ENCODE measurements around the gene ZNF614. TPM values are rescaled to one million over a fixed set of nuclear protein-coding genes. Genes with fewer than 3 reads are reported as not detected.

Gene ZNF614
- total and polyA plus RNA-seq, 9 of the 15 experiments (the other 6 are each of a cell fraction or from before 2014, with no cell fraction given): 4.9 to 16.3 (median 11.4) TPM

GRCh38 chr19:52007806-52008557 lies 20.2 kb downstream of the ZNF614 start, which contains the start of gene ZNF615 (continued):
- TF ChIP-seq NFIX (CRISPR knock-in tag; IDR thresholded peaks at IDR 0.05; ENCODE audit: low read depth): no peak
- no peak for TF ChIP-seq PURB (CRISPR knock-in tag; IDR thresholded peaks at IDR 0.05; ENCODE audit: low read depth)
- no peak for TF ChIP-seq POU5F1 (IDR thresholded peaks at IDR 0.05; ENCODE audit: borderline replicate concordance, low read depth, low read length, partially characterized antibody)
- TF ChIP-seq TARDBP (IDR thresholded peaks at IDR 0.05): no peak
- no peak for TF ChIP-seq ZNF133 (CRISPR knock-in tag; IDR thresholded peaks at IDR 0.05)
- no peak for TF ChIP-seq NFXL1 (CRISPR knock-in tag; IDR thresholded peaks at IDR 0.05)
- TF ChIP-seq FOXA1 (IDR thresholded peaks at IDR 0.05; ENCODE audit: borderline replicate concordance): no peak
- no peak for TF ChIP-seq MITF (IDR thresholded peaks at IDR 0.05)
- no peak for TF ChIP-seq NFYB (IDR thresholded peaks at IDR 0.05; ENCODE audit: extremely low read depth, insufficient read length)
- no peak for TF ChIP-seq E2F5 (CRISPR knock-in tag; IDR thresholded peaks at IDR 0.05)
- TF ChIP-seq ZNF408 (CRISPR knock-in tag; IDR thresholded peaks at IDR 0.05; ENCODE audit: low read depth): no peak
- no peak for TF ChIP-seq STAT5A (IDR thresholded peaks at IDR 0.05; ENCODE audit: borderline replicate concordance, low read length)
- 0 out of 2 replicates have a peak, but pooled peaks have one; percentile 48 for TF ChIP-seq CBX1 (IDR thresholded peaks at IDR 0.05; ENCODE audit: low read depth)
- no peak for TF ChIP-seq PHF21A (IDR thresholded peaks at IDR 0.05; ENCODE audit: borderline replicate concordance, low read depth)
- TF ChIP-seq NFE2 (IDR thresholded peaks at IDR 0.05; ENCODE audit: low read depth): no peak
- TF ChIP-seq HDAC6 (IDR thresholded peaks at IDR 0.05; ENCODE audit: low read depth, low read length): no peak
- no peak for TF ChIP-seq TAF15 (IDR thresholded peaks at IDR 0.05; ENCODE audit: low read depth, low read length)
- TF ChIP-seq POLR2H (tag; IDR thresholded peaks at IDR 0.05; ENCODE audit: low read depth): no peak
- no peak for TF ChIP-seq CBFB (CRISPR knock-in tag; IDR thresholded peaks at IDR 0.05)
- TF ChIP-seq POLR2AphosphoS2 (IDR thresholded peaks at IDR 0.05; ENCODE audit: low read length): no peak
- no peak for TF ChIP-seq SLC30A9 (CRISPR knock-in tag; IDR thresholded peaks at IDR 0.05)
- no peak for TF ChIP-seq HMBOX1 (IDR thresholded peaks at IDR 0.05)
- TF ChIP-seq ZNF280A (IDR thresholded peaks at IDR 0.05; ENCODE audit: low read depth, partially characterized antibody): no peak
- peak; percentile 93 for TF ChIP-seq PREB (CRISPR knock-in tag; IDR thresholded peaks at IDR 0.05)
- TF ChIP-seq NBN (IDR thresholded peaks at IDR 0.05; ENCODE audit: low read depth): no peak

Data from K562 (cell line).